HG02870 (cell line): ENCODE results near the gene SLC4A1AP.

Experiments used
- ATAC-seq: cut with Tn5 transposase; IDR thresholded peaks from one replicate; pipeline ENCODE4 v1.9.1; 2021; ENCODE audit warnings: mild to moderate bottlenecking, moderate library complexity; ENCODE audit not compliant: unreplicated experiment

Gene SLC4A1AP

DNA sequence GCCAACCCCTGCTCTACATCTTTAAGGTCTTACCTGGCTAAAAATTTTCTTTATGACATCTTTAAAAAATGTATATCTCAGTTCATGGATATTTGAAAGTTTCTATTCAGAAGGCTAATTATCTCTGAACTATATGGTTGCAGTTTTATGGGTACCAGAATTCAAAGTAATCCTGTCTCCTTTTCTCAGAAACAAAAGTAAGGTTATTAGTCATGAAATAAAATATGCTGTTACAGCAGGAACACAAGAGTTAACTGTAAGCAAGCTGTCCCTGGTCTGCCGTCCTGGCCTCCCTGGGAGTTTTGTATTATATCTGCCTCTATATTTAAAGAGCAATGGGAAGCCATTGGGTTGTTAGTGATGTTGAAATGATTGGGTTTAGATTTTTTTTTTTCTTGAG, 34.0 kb downstream of the SLC4A1AP start:
- ATAC-seq, result no peak

DNA sequence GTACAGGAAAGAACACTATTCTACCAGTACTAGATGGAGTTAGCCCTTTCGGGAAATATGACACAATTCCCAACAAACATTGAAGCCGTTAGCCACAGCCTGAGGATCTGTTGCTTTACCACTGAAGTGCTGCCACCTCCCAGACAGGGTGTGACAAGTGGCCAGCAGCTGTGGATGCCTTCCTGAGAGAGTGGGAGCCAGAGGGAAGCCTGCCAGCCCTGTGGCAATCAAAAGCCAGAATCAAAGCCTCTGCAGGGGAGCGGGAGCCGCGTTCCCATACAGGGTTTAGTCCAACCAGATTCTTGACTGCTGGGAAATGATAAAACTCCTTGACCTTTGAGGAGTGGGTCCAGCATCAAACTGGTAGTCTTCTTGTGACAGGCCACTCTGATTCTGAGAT, 38.0 kb downstream of the SLC4A1AP start:
- no peak for ATAC-seq

DNA sequence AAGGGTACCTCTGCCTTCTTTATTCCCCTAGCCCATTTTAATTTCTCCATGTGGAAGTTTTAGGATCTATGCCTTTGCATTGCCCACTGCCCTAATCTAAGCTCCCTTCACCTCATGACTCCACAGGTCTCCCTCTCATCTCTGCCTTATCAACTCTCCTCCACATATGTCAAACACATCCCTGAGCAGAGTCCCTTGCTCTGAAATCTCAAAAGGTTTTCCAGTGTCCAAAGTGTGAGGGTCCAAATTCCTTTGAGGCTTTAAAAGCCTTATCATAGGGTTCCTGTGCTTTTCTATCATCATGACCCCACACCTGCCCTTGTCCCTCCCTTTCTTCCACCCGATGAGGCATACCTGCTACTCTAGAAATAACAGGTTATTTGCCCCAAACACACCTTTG, 38.6 kb downstream of the SLC4A1AP start:
- no peak for ATAC-seq

DNA sequence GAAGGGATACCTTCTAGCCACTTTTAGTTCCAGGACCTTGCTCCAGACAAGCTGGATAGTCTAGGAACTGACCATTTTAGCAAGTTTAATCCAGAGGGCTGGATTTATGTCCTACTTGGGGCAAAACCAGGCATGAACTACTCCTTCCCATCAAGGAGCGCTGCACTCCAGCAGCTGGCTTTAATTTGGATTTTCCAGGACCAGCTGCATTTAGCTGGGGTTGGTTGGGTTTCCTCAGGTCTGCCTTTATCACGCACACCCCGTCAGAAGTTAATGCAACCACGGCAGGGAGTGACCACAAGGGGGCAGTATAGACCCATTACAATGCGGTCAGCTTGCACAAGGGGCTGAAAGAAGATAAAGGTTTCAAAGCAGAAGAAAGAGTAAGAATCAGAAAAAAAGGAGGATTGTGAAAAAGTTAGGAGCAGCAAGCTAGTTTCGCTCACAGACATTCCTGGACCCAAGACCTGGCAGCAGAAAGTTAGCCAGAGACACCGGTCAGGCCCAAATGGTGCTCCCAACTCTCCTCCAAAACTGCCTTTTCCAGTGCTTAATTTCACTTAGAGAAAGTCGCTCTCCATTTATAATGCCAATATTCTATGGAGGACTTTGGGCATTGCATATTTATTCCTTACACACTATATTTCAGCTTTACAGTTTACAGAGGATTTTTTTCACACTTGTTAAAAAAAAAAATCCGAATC, 40.1 kb downstream of the SLC4A1AP start:
- ATAC-seq, result no peak

DNA sequence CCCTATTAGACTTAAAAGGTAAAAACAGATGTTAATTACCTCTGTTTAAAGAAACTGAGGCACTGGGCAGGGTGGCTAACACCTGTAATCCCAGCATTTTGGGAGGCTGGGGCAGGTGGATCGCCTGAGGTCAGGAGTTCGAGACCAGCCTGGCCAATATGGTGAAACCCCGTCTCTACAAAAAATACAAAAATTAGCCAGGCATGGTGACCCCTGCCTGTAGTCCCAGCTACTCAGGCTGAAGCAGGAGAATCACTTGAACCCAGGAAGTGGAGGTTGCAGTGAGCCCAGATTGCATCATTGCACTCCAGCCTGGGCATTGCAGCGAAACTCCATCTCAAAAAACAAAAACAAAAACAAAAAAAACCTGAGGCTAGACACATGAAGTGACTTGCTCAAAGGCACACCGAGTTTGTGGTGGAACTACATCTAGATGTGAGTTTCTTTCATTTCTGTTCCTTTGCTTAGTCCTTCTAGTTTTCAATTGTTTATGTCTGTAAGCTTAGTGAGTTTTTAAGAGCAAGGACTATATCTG, 40.7 kb downstream of the SLC4A1AP start:
- ATAC-seq, result no peak

DNA sequence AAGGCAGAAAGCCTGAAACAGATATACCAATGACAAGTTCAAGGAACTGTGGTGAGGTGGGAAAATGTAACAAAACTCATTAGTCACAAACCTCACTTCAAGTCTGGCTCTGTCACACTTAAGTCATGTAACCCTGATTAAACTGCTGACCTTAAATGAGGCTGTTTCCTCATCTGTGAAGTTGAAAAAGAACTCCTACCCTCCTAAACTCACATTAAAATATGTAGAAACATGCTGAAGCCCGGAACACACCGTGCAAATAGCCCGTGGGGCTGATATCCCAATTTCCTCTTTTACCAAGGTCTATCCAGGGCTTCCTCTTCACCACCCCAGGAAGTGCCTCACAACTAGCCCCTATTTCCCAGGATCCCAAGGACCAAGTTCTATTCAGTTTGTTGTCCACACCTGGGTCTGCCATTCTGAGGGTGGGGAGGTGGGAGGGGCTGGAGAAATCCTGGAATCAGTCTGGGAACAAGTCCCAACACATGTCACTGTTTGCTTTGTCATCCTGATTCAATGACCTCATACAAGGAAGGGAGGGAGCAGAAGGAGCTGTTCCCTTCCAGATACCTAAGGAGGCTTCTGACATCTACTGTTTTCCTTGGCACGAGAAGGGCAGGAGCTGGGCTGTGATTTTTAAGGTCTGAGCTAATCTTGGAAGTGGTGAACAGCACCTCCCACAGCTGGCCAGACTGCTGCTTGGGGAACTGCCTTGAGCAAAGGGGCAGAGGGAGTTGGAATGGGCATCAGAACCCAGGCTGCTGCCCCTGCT, 42.3 kb downstream of the SLC4A1AP start:
- no peak for ATAC-seq

DNA sequence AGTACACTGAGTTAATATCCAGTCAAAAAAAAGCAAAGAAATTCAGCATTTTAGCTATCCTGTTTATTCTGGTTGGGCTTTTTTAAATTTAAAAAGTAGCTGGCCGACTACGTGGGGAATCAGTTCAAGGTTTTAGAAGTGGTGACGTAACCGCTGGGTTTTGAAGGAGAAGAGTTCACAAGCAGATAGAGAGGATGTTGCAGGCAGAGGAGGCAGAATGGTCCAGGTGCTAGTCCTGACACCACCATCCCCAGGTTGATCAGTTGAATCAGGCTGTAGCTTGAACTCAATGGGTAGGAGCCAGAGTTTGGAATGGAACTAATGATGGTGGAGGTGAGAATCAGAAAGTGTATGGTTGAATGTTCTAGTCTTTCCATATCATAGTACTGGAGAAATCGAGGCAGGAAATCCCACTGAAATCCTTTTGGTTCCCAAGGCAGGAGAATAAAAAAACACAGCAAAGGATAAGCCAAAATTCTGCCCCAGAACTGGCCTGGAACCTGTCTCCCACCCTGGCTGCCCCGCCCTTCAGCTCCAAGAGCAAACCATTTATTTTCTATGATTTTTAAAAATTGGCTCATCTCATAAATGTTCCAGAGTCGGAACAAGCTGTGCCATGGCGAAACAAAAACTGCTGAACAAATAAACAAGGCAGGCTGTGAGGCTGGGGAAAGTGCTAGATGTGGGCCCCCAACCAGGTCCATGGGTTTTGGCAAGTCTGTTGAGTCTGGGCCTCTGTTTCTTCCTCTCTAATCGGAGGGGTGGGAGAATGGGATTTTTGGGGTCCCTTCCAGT, 44.0 kb downstream of the SLC4A1AP start:
- ATAC-seq, result no peak

DNA sequence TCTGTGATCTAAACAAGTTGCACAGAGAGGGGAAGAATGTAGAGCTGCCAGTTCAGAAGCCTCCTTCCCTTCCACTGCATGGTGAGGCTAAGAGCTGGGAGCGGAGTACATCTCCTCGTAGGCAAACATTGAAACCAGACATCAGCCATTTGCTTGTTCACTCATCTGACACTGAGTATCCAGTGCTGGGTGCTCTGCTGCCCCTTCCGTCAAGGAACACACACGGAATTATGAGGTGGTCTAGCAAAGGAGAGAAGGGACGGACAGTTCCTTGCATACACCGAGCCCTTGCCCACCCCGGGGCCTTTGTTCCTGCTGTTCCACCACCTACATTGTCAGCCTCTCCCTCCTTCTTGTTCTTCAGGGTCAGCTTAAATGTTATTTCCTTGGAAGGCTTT, 44.6 kb downstream of the SLC4A1AP start:
- no peak for ATAC-seq

DNA sequence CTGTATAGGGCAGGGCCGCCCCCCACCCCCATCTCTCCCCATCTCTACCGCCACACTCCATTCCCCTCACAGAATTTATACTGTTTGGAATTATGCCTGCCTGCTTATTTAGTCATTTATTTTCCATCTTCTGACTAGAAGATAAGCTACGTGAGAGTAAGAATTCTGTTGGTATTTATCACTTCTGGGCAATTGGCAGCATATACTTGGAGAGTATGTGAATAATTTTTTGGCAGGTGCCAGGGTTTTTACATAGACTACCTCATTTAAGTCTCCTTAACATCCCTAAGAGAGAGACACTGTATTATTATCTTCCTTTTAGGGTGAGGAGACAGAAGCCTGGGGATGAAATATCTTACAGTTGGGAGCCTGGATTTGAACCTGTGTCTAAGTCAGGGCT, 45.0 kb downstream of the SLC4A1AP start:
- ATAC-seq, result no peak

DNA sequence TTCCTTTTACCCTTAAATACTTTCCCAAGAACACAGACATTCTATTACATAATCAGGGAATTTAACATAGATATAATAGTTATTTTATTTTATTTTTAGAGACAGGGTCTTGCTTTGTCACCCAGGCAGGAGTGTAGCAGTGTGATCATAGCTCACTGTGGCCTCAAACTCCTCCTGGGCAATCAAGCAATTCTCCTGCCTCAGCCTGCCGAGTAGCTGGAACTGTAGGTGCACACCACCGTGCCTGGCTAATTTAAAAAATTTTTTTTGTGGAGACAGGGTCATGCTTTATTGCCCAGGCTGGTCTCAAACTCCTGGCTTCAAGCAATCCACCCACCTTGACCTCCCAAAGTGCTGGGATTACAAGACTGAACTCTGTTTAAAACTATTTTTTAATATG, 45.6 kb downstream of the SLC4A1AP start:
- ATAC-seq, result no peak

DNA sequence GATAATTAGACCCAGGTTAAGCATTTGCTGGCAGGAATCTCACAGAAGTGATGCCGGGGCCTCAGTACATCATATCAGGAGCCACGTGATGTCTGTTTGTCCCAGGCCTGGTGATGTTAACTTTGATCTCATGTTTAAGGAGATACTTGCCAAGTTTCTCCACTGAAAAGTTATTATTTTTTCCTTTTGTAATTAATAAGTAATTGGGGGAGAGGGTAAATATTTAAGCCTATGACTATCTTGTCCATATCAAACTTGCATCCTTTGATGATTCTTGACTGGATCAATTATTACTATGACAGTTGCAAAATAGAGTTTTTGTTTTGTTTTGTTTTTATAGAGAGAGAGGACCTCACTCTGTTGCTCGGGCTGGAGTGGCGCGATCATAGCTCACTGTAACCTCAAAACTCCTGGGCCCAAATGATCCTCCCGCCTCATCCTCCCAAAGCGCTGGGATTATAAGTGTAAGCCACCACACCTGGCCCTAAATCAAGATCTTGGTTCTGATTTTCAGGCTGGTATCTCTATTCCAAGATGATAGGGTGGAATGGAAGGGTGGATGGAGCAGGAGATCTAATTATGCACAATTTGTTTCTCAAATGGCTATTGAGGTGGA, 46.4 kb downstream of the SLC4A1AP start:
- ATAC-seq, result no peak

DNA sequence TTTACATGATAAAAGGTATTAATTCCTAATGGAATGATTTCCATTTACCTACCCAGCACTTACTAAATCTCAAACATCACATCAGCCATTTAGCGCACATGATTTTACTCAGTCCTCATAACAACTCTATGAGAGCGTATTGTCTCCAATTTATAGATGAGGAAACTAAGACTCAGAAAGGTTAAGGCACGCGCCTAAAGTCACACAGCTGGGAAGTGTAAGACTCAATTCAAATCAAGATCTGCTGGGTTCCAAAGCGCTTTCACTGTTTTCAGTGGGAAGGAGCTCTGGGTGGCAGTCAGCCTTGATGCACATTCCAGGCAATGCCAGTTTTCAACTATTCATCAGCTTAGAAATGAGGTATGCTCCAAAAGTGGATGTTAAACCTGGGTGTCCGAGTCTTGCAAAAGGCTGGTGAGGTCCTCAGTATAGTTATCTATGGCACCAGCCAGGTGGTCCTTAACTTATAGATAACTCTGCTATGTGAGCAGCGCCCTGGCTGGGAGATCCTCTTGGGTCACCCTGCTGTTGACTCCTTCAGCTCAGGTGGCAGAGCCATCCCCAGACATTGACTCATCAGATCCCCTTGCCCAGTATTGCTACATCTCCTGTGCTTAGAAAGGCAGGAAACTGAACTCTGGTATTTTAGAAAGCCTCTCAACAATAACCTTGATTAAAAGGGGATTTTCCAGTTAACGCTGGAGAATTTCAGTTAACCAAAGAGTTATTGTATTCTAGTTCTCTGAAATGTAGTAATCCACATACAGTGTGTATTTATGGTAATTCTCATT, 47.1 kb downstream of the SLC4A1AP start:
- no peak for ATAC-seq

DNA sequence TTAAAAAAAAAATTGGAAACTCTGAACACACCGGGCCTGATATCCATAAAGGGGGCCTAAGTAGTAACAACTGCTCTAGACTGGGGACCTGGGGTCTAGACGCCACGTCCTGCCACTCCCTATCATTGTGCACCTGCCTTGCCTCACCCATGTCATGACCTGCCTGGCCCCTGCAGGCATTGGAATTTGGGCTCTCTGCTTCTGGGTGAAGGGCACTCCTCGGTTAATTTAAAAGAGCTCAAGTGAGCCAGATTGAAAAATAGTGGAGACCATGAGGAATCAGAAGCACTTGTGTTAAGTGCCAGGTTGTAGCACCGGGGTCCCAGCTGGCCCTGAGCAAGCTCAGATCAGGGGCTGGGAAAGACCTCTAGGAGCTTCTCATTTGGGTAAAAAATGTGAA, 48.1 kb downstream of the SLC4A1AP start:
- ATAC-seq, result no peak

DNA sequence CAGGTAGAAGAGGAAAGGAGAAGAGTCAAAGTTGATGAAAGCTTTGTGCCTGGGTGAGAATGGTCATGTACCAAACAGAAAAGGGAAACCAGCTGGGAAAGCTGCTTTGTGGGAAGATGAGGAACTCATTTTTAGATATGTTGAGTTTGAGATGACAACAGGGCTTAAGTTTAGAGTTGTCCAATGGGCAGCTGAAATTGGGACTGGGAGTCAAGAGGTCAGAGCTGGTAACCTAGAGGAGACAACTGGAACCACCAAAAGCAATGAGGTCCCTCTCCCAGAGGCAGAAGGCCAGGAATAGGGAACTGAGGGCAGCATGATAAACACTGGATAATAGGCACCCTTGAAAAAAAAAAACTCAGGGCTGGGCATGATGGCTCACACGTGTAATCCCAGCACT, 48.8 kb downstream of the SLC4A1AP start:
- ATAC-seq, result no peak

DNA sequence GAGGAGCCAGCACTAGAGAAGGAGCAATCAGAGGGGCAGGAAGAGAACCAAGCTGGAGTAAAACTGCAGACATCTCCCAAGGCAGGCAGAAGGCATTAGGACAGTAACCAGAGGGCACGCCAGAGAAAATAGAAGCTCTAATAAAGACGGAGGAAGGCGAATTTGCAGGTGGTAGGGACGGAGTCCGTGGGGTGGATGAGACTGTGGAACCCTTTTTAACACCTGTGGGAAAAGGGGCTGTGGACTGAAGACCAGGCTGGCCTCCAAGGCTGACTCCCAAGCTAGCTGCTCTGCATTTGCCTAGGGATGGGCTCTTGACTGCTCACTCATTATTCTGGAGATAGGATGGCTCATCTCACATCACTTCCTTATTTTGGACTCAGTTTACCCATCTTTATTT, 49.5 kb downstream of the SLC4A1AP start:
- ATAC-seq, result no peak

DNA sequence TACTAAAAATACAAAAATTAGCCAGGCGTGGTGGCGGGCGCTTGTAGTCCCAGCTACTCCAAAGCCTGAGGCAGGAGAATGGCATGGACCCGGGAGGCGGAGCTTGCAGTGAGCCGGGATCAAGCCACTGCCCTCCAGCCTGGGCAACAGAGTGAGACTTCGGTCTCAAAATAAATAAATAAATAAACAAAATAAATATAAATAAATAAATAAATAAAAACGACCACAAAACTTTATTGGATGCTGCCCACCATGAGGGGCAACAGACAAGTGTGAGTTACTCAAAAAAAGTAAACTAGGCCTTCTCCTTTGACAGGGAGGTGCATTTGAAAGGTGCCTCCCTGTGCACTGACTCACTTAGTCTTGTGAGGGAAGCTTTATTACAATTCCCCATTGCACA, 50.4 kb downstream of the SLC4A1AP start:
- ATAC-seq, result no peak

DNA sequence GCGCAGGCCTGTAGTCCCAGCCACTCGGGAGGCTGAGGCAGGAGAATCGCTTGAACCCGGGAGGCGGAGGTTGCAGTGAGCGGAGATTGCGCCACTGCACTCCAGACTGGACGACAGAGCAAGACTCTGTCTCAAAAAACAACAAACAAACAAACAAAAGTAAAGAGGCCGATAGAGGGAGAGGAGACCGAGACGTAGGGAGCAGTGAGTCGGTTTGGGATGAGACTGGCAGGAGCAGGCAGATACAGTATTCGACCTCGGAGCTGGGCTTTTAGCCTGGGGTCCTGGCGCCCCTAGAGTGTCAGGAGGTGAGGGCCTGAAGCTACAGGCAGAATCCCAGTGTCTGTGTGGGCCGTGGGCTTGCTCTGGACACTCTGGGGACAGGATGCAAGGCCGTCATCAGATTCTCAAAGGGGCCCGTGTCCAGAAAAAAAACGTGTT, 51.2 kb downstream of the SLC4A1AP start:
- no peak for ATAC-seq

DNA sequence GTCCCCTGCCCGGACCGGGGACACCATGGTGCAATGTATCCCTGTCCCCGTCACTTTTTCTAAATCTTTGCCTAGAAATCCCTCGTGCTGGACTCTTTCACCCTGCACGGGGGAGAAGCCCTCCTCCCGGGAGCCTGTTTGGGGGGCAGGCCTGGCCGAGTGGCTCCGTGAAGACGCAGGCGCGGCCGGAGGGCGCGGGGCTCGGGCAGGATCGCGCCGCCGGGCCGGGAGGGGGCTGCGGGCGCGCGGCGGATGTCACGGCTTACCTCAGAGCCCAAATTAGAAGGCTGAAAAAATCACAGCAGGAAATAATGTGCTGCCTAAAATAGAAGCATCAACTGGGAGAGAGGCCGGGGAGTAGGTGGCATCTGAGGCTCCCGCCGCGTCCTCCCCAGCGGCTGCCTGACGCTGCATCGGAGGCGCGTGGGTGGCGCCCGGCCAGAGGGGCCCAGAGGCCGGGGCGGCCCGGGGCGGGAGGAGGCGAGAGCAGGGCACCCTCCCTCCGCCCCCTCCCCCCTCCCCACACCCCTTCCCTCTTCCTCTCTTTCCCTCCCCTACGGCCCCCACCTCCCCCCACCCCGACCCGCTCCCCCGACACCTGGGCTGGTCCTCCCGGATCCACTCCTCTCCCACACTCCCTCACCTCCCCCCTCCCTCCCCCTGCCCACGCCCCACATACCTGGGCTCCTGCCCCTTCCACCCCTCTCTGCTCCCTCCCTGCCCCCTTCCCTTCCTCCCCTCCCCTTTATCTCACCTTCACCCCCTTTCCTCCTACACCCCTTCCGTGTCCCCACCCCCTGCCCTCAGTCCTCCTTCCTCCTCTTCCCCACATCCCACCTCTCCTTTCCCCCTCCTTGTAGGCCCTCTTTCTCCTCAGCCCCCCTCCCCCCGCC, 51.9 kb downstream of the SLC4A1AP start:
- ATAC-seq, result no peak
